ENCODE measurements around the gene DLG2. TPM values are rescaled to one million over a fixed set of nuclear protein-coding genes. Genes with fewer than 3 reads are reported as not detected.
"Not testable (repeated sequence)": the region's sequence is repeated elsewhere in the genome, so short reads cannot be mapped to it uniquely, and the experiment has no call there.

Gene DLG2
- total and polyA plus RNA-seq, 2 of the 4 experiments (the other 2 are of a cell fraction), result 0.31 to 0.36 TPM

- no CpG with 5 or more reads among the region's 4 CpGs for WGBS, 2 experiments (ENCODE audit: extremely low coverage in 2 of 2, insufficient read length in 1 of 2)
- H2BK120ac ChIP-seq (ENCODE audit: low read depth, low read length); BruUV-seq (replicated peaks); intact Hi-C loops (cut with micrococcal nuclease); H3K14ac ChIP-seq (replicated peaks; ENCODE audit: low read depth, low read length); H3K4me1 ChIP-seq (ENCODE audit: control insufficient read depth, insufficient read depth, low read length); H3K27ac ChIP-seq (ENCODE audit: insufficient read depth, low read length); in situ Hi-C loops (cut with MboI; ENCODE audit: low sequenced_read_pairs); H2AK9ac ChIP-seq (replicated peaks; ENCODE audit: low read depth, low read length, poor library complexity); H2AK5ac ChIP-seq (ENCODE audit: low read depth, low read length); H3K56ac ChIP-seq (ENCODE audit: extremely low read depth, insufficient read depth, low read length); H2AFZ ChIP-seq (replicated peaks; ENCODE audit: low read length, poor library complexity); H4K91ac ChIP-seq (ENCODE audit: insufficient read depth, low read depth, low read length); H3K18ac ChIP-seq (ENCODE audit: low read depth, low read length); DNase-seq; H3K9me1 ChIP-seq (ENCODE audit: insufficient read depth, low read length); H3K4me2 ChIP-seq (ENCODE audit: low read depth, low read length); dilution Hi-C loops (cut with HindIII; ENCODE audit: low sequenced_read_pairs, unreplicated experiment); ATAC-seq (ENCODE audit: low read depth); H3K23ac ChIP-seq (ENCODE audit: low read depth, low read length); H2BK15ac ChIP-seq (ENCODE audit: low read depth, low read length); H2BK20ac ChIP-seq (ENCODE audit: low read depth, low read length); CTCF ChIA-PET; H4K5ac ChIP-seq (ENCODE audit: low read depth, low read length); H3K9ac ChIP-seq (ENCODE audit: low read depth, low read length); H3K9me3 ChIP-seq (ENCODE audit: control insufficient read depth, insufficient read depth, low read length); H3K4me3 ChIP-seq (ENCODE audit: insufficient read depth, low read depth, low read length); H4K8ac ChIP-seq (ENCODE audit: low read depth in 2 of 2, low read length in 2 of 2); H3K27me3 ChIP-seq (ENCODE audit: control insufficient read depth, insufficient read depth, low read length); H3K4ac ChIP-seq (ENCODE audit: low read depth, low read length); H2BK5ac ChIP-seq (ENCODE audit: low read depth, low read length, poor library complexity, severe bottlenecking); H3K36me3 ChIP-seq (ENCODE audit: control insufficient read depth, insufficient read depth, low read length): not testable (repeated sequence)
- H3K79me1 ChIP-seq (ENCODE audit: low read depth in 1 of 2, low read length in 2 of 2), result peaks cover 3 to 42% of the 10 kb centered on the region in 2 experiments; a peak in 3 of 4 replicates
- POLR2A ChIA-PET (ENCODE audit: unreplicated experiment), result interaction anchor here (0.9 kb wide), 1 partner anchor 26 kb away, joined by 4 read pairs; the partner anchor contains the start of gene TMEM126B
- H4K20me1 ChIP-seq (ENCODE audit: insufficient read depth, low read length), result peaks cover 15% of the 10 kb centered on the region; the same call in 1 of the 2 replicates
These were observed 27.2 kb upstream of the DLG2 start for GRCh38 chr11:85654343-85654742.

Measured in IMR-90 (cell line).